Endothelial cell of umbilical vein (primary cell): ENCODE measurements around the gene SHISA7. TPM values are rescaled to one million over a fixed set of nuclear protein-coding genes. Genes with fewer than 3 reads are reported as not detected.

Source experiments
- BruUV-seq: library from RNA; stranded (reverse); fragments of 400-500 nt; replicated peaks from 2 replicates; lab custom pipeline; 2021; lab: Mats Ljungman, UMichigan
- CTCF ChIA-PET: fragments of 300-600, 350-600 bp; sonication (Branson Sonifier 250); formaldehyde crosslinking; loops from one replicate; lab custom pipeline; 2021; ENCODE audit warnings: antibody characterized with exemption, inconsistent platforms; lab: Charles Lee
- POLR2A ChIA-PET: fragments of 300-600, 350-600 bp; sonication (Branson Sonifier 250); formaldehyde crosslinking; loops from one replicate; lab custom pipeline; 2021; ENCODE audit warnings: antibody characterized with exemption, inconsistent platforms; lab: Charles Lee
- DNase-seq: peaks from one replicate; pipeline ENCODE4 v3.0.0-alpha.2; 2011; ENCODE audit warnings: low read depth, low spot score
- FAIRE-seq: peaks from 2 replicates; lab custom pipeline; 2011; peaks lifted over from hg19 to GRCh38; lab: Jason Lieb, UNC
- H2AFZ ChIP-seq: 2 replicates; pipeline ENCODE4 v1.6.0; 2012; ENCODE audit warnings: low read depth, low read length, control low read depth, inconsistent platforms
- H3K27ac ChIP-seq: 2 replicates; pipeline ENCODE4 v1.5.1; 2011; ENCODE audit warnings: low read depth, mild to moderate bottlenecking, control low read depth, low read length, moderate library complexity; ENCODE audit not compliant: insufficient read depth
- H3K27me3 ChIP-seq, 2 experiments: 2 replicates each; pipeline versions ENCODE4 v1.6.0 to v1.6.1; 2011; ENCODE audit warnings: low read length in 2 of 2, mixed read lengths in 1 of 2; ENCODE audit not compliant: control insufficient read depth in 2 of 2, insufficient read depth in 2 of 2
- H3K36me3 ChIP-seq, 2 experiments: 2 replicates in 1 of 2; 3 replicates in 1 of 2; pipeline ENCODE4 v1.5.1; 2011; ENCODE audit warnings: low read length in 2 of 2, mild to moderate bottlenecking in 1 of 2, moderate library complexity in 1 of 2; ENCODE audit not compliant: control insufficient read depth in 2 of 2, insufficient read depth in 2 of 2; ENCODE audit errors: extremely low read depth in 1 of 2
- H3K4me1 ChIP-seq: 3 replicates; pipeline ENCODE4 v1.5.1; 2011; ENCODE audit warnings: mild to moderate bottlenecking, low read length; ENCODE audit not compliant: control insufficient read depth, insufficient read depth; ENCODE audit errors: extremely low read depth
- H3K4me2 ChIP-seq: 2 replicates; pipeline ENCODE4 v1.6.1; 2011; ENCODE audit warnings: low read length, control low read depth, mixed read lengths; ENCODE audit not compliant: insufficient read depth
- H3K4me3 ChIP-seq, 3 experiments: fragments of 200-600 bp in 1 of 3; sonication (generic), shearing (Covaris generic) in 1 of 3; replicated peaks in 1 of 3; 2 replicates each; pipeline ENCODE4 v1.5.1; 2011 to 2016; ENCODE audit warnings: control low read depth in 3 of 3, low read length in 3 of 3, mild to moderate bottlenecking in 2 of 3, inconsistent platforms in 1 of 3, low read depth in 1 of 3, moderate library complexity in 1 of 3; ENCODE audit not compliant: insufficient read depth in 1 of 3
- H3K79me2 ChIP-seq: 2 replicates; pipeline ENCODE4 v1.6.0; 2012; ENCODE audit warnings: low read length, inconsistent platforms; ENCODE audit not compliant: control insufficient read depth, insufficient read depth
- H3K9ac ChIP-seq: replicated peaks from 2 replicates; pipeline ENCODE3; 2011; ENCODE audit warnings: low read length, control low read depth; ENCODE audit not compliant: insufficient read depth; ENCODE audit errors: extremely low read depth
- H3K9me1 ChIP-seq: replicated peaks from 3 replicates; pipeline ENCODE4 v1.6.0; 2011; ENCODE audit warnings: mild to moderate bottlenecking, low read length; ENCODE audit not compliant: control insufficient read depth, insufficient read depth; ENCODE audit errors: extremely low read depth
- H3K9me3 ChIP-seq: replicated peaks from 2 replicates; pipeline ENCODE4 v1.5.1; 2012; ENCODE audit warnings: low read length, inconsistent platforms; ENCODE audit not compliant: control insufficient read depth, insufficient read depth
- H4K20me1 ChIP-seq: replicated peaks from 2 replicates; pipeline ENCODE3; 2011; ENCODE audit warnings: mild to moderate bottlenecking, low read length; ENCODE audit not compliant: control insufficient read depth, insufficient read depth; ENCODE audit errors: extremely low read depth
- EZH2 ChIP-seq: IDR thresholded peaks from 2 replicates; pipeline ENCODE4 v1.6.1; 2012; ENCODE audit warnings: borderline replicate concordance, low read depth, mild to moderate bottlenecking, moderate library complexity, low read length, inconsistent platforms; ENCODE audit not compliant: severe bottlenecking
- FOS ChIP-seq: IDR thresholded peaks from 2 replicates; pipeline ENCODE4 v1.6.1; 2011; ENCODE audit warnings: mild to moderate bottlenecking, low read length, moderate library complexity, borderline replicate concordance; ENCODE audit not compliant: insufficient read depth
- GATA2 ChIP-seq: IDR thresholded peaks from 2 replicates; pipeline ENCODE4 v1.7.0; 2011; ENCODE audit warnings: low read depth, mild to moderate bottlenecking, moderate library complexity, mixed read lengths, low read length; ENCODE audit not compliant: insufficient read length, insufficient read depth
- JUN ChIP-seq: IDR thresholded peaks from 2 replicates; pipeline ENCODE4 v1.6.1; 2011; ENCODE audit warnings: borderline replicate concordance, low read depth; ENCODE audit not compliant: insufficient read length, insufficient read depth
- MAX ChIP-seq: IDR thresholded peaks from 2 replicates; pipeline ENCODE4 v1.6.1; 2011; ENCODE audit not compliant: insufficient read depth, insufficient read length
- MYC ChIP-seq: IDR thresholded peaks from one replicate; pipeline ENCODE4 v1.6.1; 2011; ENCODE audit warnings: mild to moderate bottlenecking, low read depth, low read length
- POLR2A ChIP-seq: IDR thresholded peaks from 2 replicates; pipeline ENCODE4 v1.6.1; 2012; ENCODE audit warnings: low read depth, mild to moderate bottlenecking, control low read depth, low read length
- POLR2AphosphoS5 ChIP-seq: IDR thresholded peaks from 2 replicates; pipeline ENCODE4 v1.6.1; 2012; ENCODE audit warnings: low read depth, mild to moderate bottlenecking, control low read depth, low read length, moderate library complexity; ENCODE audit not compliant: insufficient read depth
- dilution Hi-C: fragments of 300-500 bp; cut with MboI; formaldehyde crosslinking; loops from one replicate; pipeline ENCODE4 v1.15.0; 2019; ENCODE audit warnings: low sequenced_read_pairs; ENCODE audit not compliant: extremely low pct_ligation_motif_present
- intact Hi-C: fragments of 100-400 bp; cut with micrococcal nuclease; formaldehyde crosslinking; loops from one replicate; pipeline ENCODE4 v1.10.0; 2022
- polyA plus RNA-seq, 4 experiments: library from polyadenylated mRNA; depleted of rRNA in 3 of 4; stranded (reverse) in 3 of 4; unstranded in 1 of 4; fragments of >200 nt; gene quantifications; 2 replicates each; pipeline versions ENCODE4 v1.2.1 to v1.2.3, GENCODE V29; 2011 to 2012; ENCODE audit warnings: missing spikeins in 1 of 4
- total RNA-seq: library from RNA; stranded (reverse); gene quantifications from 2 replicates; pipeline ENCODE4 v1.2.3, GENCODE V29; 2021
- TF ChIP-seq, protein P1 (sequence below), 2 donors: IDR thresholded peaks; 1 replicate in 1 of 2; 2 replicates in 1 of 2; pipeline ENCODE4 v1.5.1; 2011; ENCODE audit warnings: low read length in 2 of 2, mild to moderate bottlenecking in 2 of 2, moderate library complexity in 2 of 2, control low read depth in 1 of 2, inconsistent platforms in 1 of 2, low read depth in 1 of 2; ENCODE audit not compliant: insufficient read depth in 1 of 2; ENCODE audit errors: extremely low read depth in 1 of 2

Gene SHISA7
- total and polyA plus RNA-seq, 2 donors (not counting 3 experiments of a cell fraction or from before 2014, with no cell fraction given) = not detected

DNA sequence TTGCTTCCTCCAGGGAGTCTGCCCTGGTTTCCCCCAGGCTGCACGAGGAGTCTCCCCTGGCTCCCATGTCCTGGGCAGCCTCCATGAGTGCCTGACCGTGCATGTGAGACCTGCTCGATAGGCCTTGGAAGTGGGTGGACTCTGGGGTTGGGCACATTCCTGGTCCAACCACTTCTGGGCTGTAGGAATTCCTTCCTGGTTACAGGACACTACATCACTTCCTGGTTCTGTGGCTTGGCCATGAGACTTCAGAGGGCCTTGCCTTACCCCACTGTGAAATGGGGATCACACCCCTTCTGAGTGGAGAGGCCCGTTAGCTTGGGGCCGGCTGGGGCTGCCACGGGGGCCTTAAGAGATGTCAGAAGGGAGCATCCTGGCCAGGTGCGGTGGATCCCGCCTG is 29.4 kb upstream of the SHISA7 start:
- no peak overlapping the region for H3K9ac ChIP-seq
- intact Hi-C loops (no loop called here), dilution Hi-C loops (no loop called here)

More for the DNA sequence above, 29.4 kb upstream of the SHISA7 start:
- no peaks in the 10 kb centered on the region for H4K20me1 ChIP-seq
- no peak for FAIRE-seq
- no peak overlapping the region for H3K4me3 ChIP-seq
- ChIA-PET POLR2A (no interaction called here), CTCF (interaction anchor here (6.1 kb wide), 1 partner anchor 32 kb away, joined by 62 read pairs; no protein-coding TSS in a partner anchor)
- no peaks in the 10 kb centered on the region for H3K9me1 ChIP-seq
- H3K4me2 ChIP-seq = no peak overlapping the region
- H3K79me2 ChIP-seq = no peaks in the 10 kb centered on the region
- H3K27ac ChIP-seq = no peak overlapping the region
- peaks cover 5% of the 10 kb centered on the region for H3K4me1 ChIP-seq
- H3K27me3 ChIP-seq = no peaks in the 10 kb centered on the region
- H2AFZ ChIP-seq = no peak overlapping the region
- no peak for DNase-seq
- no peak for TF ChIP-seq MAX
- TF ChIP-seq FOS = no peak
- TF ChIP-seq GATA2 = no peak
- TF ChIP-seq, protein P1, sequence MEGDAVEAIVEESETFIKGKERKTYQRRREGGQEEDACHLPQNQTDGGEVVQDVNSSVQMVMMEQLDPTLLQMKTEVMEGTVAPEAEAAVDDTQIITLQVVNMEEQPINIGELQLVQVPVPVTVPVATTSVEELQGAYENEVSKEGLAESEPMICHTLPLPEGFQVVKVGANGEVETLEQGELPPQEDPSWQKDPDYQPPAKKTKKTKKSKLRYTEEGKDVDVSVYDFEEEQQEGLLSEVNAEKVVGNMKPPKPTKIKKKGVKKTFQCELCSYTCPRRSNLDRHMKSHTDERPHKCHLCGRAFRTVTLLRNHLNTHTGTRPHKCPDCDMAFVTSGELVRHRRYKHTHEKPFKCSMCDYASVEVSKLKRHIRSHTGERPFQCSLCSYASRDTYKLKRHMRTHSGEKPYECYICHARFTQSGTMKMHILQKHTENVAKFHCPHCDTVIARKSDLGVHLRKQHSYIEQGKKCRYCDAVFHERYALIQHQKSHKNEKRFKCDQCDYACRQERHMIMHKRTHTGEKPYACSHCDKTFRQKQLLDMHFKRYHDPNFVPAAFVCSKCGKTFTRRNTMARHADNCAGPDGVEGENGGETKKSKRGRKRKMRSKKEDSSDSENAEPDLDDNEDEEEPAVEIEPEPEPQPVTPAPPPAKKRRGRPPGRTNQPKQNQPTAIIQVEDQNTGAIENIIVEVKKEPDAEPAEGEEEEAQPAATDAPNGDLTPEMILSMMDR (IDR thresholded peaks at IDR 0.05; ENCODE audit: extremely low read depth in 1 of 2, insufficient read depth in 1 of 2, low read depth in 1 of 2, low read length in 2 of 2) = no peak
- TF ChIP-seq JUN = no peak
- no peak for TF ChIP-seq EZH2
- TF ChIP-seq POLR2A = no peak
- no peak for TF ChIP-seq POLR2AphosphoS5
- TF ChIP-seq MYC = no peak
- H3K9me3 ChIP-seq = no peaks in the 10 kb centered on the region
- BruUV-seq = no TSS peak
- H3K36me3 ChIP-seq = no peaks in the 10 kb centered on the region
